Liver (tissue), 9 donors: Measurements from ENCODE around the gene ATP4B. TPM values are rescaled to one million over a fixed set of nuclear protein-coding genes. Genes with fewer than 3 reads are reported as not detected.

Source experiments
- DNase-seq: peaks from one replicate; pipeline ENCODE4 v3.0.0-alpha.2; 2017; ENCODE audit warnings: low spot score
- H3K27ac ChIP-seq, 2 donors: one replicate each; pipeline ENCODE4 v1.7.0; 2013; ENCODE audit warnings: inconsistent platforms in 2 of 2, low read length in 2 of 2, control low read depth in 1 of 2, low read depth in 1 of 2, mild to moderate bottlenecking in 1 of 2
- H3K27me3 ChIP-seq, 4 donors: one replicate each; pipeline versions ENCODE4 v1.6.1 to v1.7.0; 2013; ENCODE audit warnings: low read length in 3 of 4, inconsistent platforms in 1 of 4, mild to moderate bottlenecking in 1 of 4, moderate library complexity in 1 of 4; ENCODE audit not compliant: control insufficient read depth in 4 of 4, insufficient read depth in 4 of 4
- H3K36me3 ChIP-seq, 4 donors: one replicate each; pipeline versions ENCODE4 v1.6.1 to v1.7.0; 2013; ENCODE audit warnings: low read length in 3 of 4, mild to moderate bottlenecking in 3 of 4, low read depth in 1 of 4, moderate library complexity in 1 of 4; ENCODE audit not compliant: control insufficient read depth in 4 of 4, insufficient read depth in 3 of 4
- H3K4me1 ChIP-seq, 4 donors: one replicate each; pipeline versions ENCODE4 v1.6.1 to v1.7.0; 2013; ENCODE audit warnings: low read length in 3 of 4, mild to moderate bottlenecking in 3 of 4, moderate library complexity in 1 of 4; ENCODE audit not compliant: control insufficient read depth in 4 of 4, insufficient read depth in 4 of 4
- H3K4me3 ChIP-seq, 3 donors: one replicate each; pipeline versions ENCODE4 v1.6.1 to v1.7.0; 2013; ENCODE audit warnings: low read length in 3 of 3, control low read depth in 1 of 3, low read depth in 1 of 3, mild to moderate bottlenecking in 1 of 3
- H3K9ac ChIP-seq, 2 donors: one replicate each; pipeline ENCODE4 v1.7.0; 2013; ENCODE audit warnings: low read length in 2 of 2, mild to moderate bottlenecking in 2 of 2, moderate library complexity in 2 of 2, control low read depth in 1 of 2, low read depth in 1 of 2
- H3K9me3 ChIP-seq, 4 donors: one replicate each; pipeline versions ENCODE4 v1.6.1 to v1.7.0; 2013; ENCODE audit warnings: low read length in 3 of 4; ENCODE audit not compliant: control insufficient read depth in 4 of 4
- EGR1 ChIP-seq, 2 donors: IDR thresholded peaks; 2 replicates each; pipeline ENCODE4 v1.6.1; 2016 to 2018; ENCODE audit warnings: antibody characterized with exemption in 2 of 2, low read depth in 2 of 2
- FOXA1 ChIP-seq: IDR thresholded peaks from 2 replicates; pipeline ENCODE4 v1.6.1; 2016; ENCODE audit warnings: antibody characterized with exemption
- FOXA2 ChIP-seq: IDR thresholded peaks from 2 replicates; pipeline ENCODE4 v1.6.1; 2016; ENCODE audit warnings: antibody characterized with exemption
- GABPA ChIP-seq, 2 donors: IDR thresholded peaks in 1 of 2; conservative IDR thresholded peaks in 1 of 2; 2 replicates each; pipeline ENCODE4 v1.6.1; 2016; ENCODE audit warnings: antibody characterized with exemption in 2 of 2, mild to moderate bottlenecking in 1 of 2, moderate library complexity in 1 of 2
- HNF4A ChIP-seq, 2 donors: conservative IDR thresholded peaks; 2 replicates each; pipeline ENCODE4 v1.6.1; 2016; ENCODE audit warnings: antibody characterized with exemption in 2 of 2, mild to moderate bottlenecking in 2 of 2
- HNF4G ChIP-seq: IDR thresholded peaks from 2 replicates; pipeline ENCODE4 v1.6.1; 2016; ENCODE audit warnings: antibody characterized with exemption
- JUND ChIP-seq, 2 donors: IDR thresholded peaks; 2 replicates each; pipeline ENCODE4 v1.6.1; 2016; ENCODE audit warnings: antibody characterized with exemption in 2 of 2
- NR2F2 ChIP-seq: IDR thresholded peaks from 2 replicates; pipeline ENCODE4 v1.6.1; 2016; ENCODE audit warnings: antibody characterized with exemption
- RAD21 ChIP-seq, 2 donors: IDR thresholded peaks; 2 replicates each; pipeline ENCODE4 v1.6.1; 2016; ENCODE audit warnings: antibody characterized with exemption in 2 of 2, mild to moderate bottlenecking in 2 of 2
- RXRA ChIP-seq, 2 donors: IDR thresholded peaks; 2 replicates each; pipeline ENCODE4 v1.6.1; 2017 to 2018; ENCODE audit warnings: antibody characterized with exemption in 2 of 2, mild to moderate bottlenecking in 1 of 2
- SP1 ChIP-seq: IDR thresholded peaks from 2 replicates; pipeline ENCODE4 v1.6.1; 2018; ENCODE audit warnings: antibody characterized with exemption, mild to moderate bottlenecking
- TAF1 ChIP-seq: conservative IDR thresholded peaks from 2 replicates; pipeline ENCODE4 v1.6.1; 2016; ENCODE audit warnings: antibody characterized with exemption, mild to moderate bottlenecking
- YY1 ChIP-seq: IDR thresholded peaks from 2 replicates; pipeline ENCODE4 v1.6.1; 2016; ENCODE audit warnings: antibody characterized with exemption, mild to moderate bottlenecking
- WGBS: extraction: QIAGEN DNeasy Blood & Tissue Kit; methylation state at CpG from one replicate; pipeline ENCODE4 v1.1.7; 2013; 5-methylcytosine and 5-hydroxymethylcytosine counted together
- polyA plus RNA-seq, 2 donors: library from polyadenylated mRNA; stranded (reverse) in 1 of 2; unstranded in 1 of 2; fragments of 200-250 nt in 1 of 2; fragments of >200 nt in 1 of 2; fragmentation: Nextera tagmentation in 1 of 2; extraction: Ambion mirVana in 1 of 2; gene quantifications; one replicate each; pipeline versions ENCODE4 v1.2.1 to v1.2.3, GENCODE V29; 2013 to 2015
- total RNA-seq, 2 donors: library from RNA; depleted of rRNA; stranded (reverse); fragments of >200 nt; gene quantifications; one replicate each; pipeline ENCODE4 v1.2.3, GENCODE V29; 2014
- TF ChIP-seq, protein P1 (sequence below): IDR thresholded peaks from 2 replicates; pipeline ENCODE4 v1.6.1; 2016; ENCODE audit warnings: antibody characterized with exemption
- TF ChIP-seq, protein P2 (sequence below): IDR thresholded peaks from 2 replicates; pipeline ENCODE4 v1.6.1; 2016; ENCODE audit warnings: antibody characterized with exemption, mild to moderate bottlenecking
- TF ChIP-seq, protein P3 (sequence below): fragments of 150-350 bp; IDR thresholded peaks from 2 replicates; pipeline ENCODE4 v1.5.1; 2017; ENCODE audit warnings: improper control_type of control experiment, low read depth, low read length; ENCODE audit not compliant: missing input control
- TF ChIP-seq, protein P4 (sequence below): IDR thresholded peaks from 2 replicates; pipeline ENCODE4 v1.6.1; 2016; ENCODE audit warnings: antibody characterized with exemption
- TF ChIP-seq, protein P5 (sequence below): IDR thresholded peaks from 2 replicates; pipeline ENCODE4 v1.6.1; 2016; ENCODE audit warnings: antibody characterized with exemption
- donor health status: healthy.
- donor health status: healthy.
- donor health status: healthy.
- donor health status: healthy.
- donor health status: healthy.

The ATP4B gene
- total and polyA plus RNA-seq, 4 donors = not detected

DNA sequence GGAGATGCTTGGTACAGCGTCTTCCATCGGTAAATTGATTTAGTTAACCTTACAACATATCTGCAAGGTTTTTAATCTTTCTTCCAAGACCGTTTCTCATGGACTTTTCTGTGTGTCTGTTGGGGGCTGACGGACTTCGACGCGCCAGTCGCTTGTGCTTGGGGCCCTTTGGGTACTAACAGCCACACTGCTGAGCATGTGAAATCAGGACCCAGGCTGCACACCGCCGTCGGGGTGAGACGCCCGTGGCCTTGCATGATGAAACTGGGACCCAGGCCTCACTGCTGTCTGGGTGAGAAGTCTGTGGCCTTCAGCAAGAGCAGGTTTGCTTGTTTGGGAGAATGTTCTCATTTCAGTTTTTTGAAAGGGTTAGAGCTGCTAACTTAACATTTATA is 9.8 kb downstream of the ATP4B start:
- Histone ChIP-seq H3K27me3 (no peaks in the 10 kb centered on the region), H3K9ac (no peak overlapping the region), H3K27ac (no peak overlapping the region), H3K9me3 (no peaks in the 10 kb centered on the region), H3K36me3 (peaks cover 0 to 2% (median 0%) of the 10 kb centered on the region in 4 donors), H3K4me3 (no peak overlapping the region), H3K4me1 (peaks cover 16 to 28% (median 23%) of the 10 kb centered on the region in 4 donors)
- TF ChIP-seq NR2F2 (no peak), HNF4A (conservative IDR thresholded peaks at IDR 0.05) (no peak), JUND (IDR thresholded peaks at IDR 0.05) (no peak), TAF1 (no peak), RXRA (IDR thresholded peaks at IDR 0.05) (no peak), RAD21 (IDR thresholded peaks at IDR 0.05) (no peak)
- TF ChIP-seq, protein P1, sequence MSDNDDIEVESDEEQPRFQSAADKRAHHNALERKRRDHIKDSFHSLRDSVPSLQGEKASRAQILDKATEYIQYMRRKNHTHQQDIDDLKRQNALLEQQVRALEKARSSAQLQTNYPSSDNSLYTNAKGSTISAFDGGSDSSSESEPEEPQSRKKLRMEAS = no peak
- WGBS = 97% methylated on average over 13 of the region's 13 CpGs
- no peak for DNase-seq

DNA sequence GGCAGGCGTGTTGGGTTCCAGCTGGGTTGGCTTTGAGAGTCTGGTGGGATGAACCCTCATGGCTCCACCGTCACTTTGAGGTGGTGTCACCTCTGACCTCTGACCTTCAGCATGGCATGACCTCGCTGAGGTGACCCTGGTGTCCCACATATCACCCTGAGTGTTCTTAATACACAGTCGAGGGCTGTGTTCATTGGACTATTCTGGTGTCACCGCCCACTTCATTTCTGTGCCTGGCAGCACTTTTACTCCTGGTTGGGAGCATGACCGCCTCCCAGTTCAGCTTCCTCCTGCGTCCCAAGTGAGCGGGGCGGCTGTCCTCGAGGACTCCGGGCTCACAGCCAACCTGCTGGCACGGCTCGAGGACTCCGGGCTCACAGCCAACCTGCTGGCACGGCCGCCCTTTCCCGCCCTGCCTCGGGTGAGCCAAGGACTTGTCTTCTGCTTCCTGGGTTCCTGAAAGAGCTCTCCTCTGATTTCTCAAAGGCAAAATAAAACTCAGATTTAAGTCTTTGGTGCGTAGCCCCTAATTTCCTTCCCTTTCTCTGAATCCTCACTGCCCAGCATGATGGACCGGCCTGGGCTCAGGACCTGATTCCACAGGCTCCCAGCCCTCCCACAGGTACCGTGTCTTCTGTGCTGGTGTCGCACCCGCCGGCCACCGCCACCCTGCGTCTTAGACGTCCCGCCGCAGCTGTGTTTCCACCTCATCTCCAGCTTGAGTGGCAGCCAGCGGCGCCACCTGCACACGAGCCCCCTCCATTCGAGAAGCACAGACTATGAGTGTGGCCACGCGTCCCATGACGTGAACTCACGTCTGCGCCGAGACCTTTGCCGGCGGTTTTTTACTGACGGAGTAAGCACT is 10.4 kb downstream of the ATP4B start:
- peak overlapping the region in 1 of 2 donors; percentile 45 for H3K27ac ChIP-seq
- no peaks in the 10 kb centered on the region for H3K27me3 ChIP-seq
- no peak overlapping the region for H3K4me3 ChIP-seq
- no peak for DNase-seq
- no peak overlapping the region for H3K9ac ChIP-seq
- peaks cover 0 to 2% (median 0%) of the 10 kb centered on the region in 4 donors for H3K36me3 ChIP-seq
- no peaks in the 10 kb centered on the region for H3K9me3 ChIP-seq
- WGBS = 52% methylated on average over 42 of the region's 42 CpGs
- peak in 1 of 2 donors; percentile 52 for TF ChIP-seq GABPA (IDR thresholded peaks at IDR 0.05 in 1 of 2, conservative IDR thresholded peaks at IDR 0.05 in 1 of 2)
- peak; percentile 83 for TF ChIP-seq SP1
- TF ChIP-seq RAD21 (IDR thresholded peaks at IDR 0.05) = peak in 1 of 2 donors; percentile 43
- TF ChIP-seq, protein P2, sequence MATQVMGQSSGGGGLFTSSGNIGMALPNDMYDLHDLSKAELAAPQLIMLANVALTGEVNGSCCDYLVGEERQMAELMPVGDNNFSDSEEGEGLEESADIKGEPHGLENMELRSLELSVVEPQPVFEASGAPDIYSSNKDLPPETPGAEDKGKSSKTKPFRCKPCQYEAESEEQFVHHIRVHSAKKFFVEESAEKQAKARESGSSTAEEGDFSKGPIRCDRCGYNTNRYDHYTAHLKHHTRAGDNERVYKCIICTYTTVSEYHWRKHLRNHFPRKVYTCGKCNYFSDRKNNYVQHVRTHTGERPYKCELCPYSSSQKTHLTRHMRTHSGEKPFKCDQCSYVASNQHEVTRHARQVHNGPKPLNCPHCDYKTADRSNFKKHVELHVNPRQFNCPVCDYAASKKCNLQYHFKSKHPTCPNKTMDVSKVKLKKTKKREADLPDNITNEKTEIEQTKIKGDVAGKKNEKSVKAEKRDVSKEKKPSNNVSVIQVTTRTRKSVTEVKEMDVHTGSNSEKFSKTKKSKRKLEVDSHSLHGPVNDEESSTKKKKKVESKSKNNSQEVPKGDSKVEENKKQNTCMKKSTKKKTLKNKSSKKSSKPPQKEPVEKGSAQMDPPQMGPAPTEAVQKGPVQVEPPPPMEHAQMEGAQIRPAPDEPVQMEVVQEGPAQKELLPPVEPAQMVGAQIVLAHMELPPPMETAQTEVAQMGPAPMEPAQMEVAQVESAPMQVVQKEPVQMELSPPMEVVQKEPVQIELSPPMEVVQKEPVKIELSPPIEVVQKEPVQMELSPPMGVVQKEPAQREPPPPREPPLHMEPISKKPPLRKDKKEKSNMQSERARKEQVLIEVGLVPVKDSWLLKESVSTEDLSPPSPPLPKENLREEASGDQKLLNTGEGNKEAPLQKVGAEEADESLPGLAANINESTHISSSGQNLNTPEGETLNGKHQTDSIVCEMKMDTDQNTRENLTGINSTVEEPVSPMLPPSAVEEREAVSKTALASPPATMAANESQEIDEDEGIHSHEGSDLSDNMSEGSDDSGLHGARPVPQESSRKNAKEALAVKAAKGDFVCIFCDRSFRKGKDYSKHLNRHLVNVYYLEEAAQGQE = peak; percentile 38
- TF ChIP-seq, protein P1 = no peak
- TF ChIP-seq YY1 = no peak
- TF ChIP-seq, protein P3, sequence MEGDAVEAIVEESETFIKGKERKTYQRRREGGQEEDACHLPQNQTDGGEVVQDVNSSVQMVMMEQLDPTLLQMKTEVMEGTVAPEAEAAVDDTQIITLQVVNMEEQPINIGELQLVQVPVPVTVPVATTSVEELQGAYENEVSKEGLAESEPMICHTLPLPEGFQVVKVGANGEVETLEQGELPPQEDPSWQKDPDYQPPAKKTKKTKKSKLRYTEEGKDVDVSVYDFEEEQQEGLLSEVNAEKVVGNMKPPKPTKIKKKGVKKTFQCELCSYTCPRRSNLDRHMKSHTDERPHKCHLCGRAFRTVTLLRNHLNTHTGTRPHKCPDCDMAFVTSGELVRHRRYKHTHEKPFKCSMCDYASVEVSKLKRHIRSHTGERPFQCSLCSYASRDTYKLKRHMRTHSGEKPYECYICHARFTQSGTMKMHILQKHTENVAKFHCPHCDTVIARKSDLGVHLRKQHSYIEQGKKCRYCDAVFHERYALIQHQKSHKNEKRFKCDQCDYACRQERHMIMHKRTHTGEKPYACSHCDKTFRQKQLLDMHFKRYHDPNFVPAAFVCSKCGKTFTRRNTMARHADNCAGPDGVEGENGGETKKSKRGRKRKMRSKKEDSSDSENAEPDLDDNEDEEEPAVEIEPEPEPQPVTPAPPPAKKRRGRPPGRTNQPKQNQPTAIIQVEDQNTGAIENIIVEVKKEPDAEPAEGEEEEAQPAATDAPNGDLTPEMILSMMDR = no peak
- TF ChIP-seq, protein P4, sequence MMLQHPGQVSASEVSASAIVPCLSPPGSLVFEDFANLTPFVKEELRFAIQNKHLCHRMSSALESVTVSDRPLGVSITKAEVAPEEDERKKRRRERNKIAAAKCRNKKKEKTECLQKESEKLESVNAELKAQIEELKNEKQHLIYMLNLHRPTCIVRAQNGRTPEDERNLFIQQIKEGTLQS = no peak
- peak; percentile 22 for TF ChIP-seq FOXA2
- no peak for TF ChIP-seq TAF1
- TF ChIP-seq FOXA1 = no peak
- TF ChIP-seq EGR1 (IDR thresholded peaks at IDR 0.05; ENCODE audit: low read depth in 2 of 2) = no peak
- peak; percentile 79 to 80 for TF ChIP-seq HNF4A (conservative IDR thresholded peaks at IDR 0.05)
- peak; percentile 99 for TF ChIP-seq NR2F2
- TF ChIP-seq RXRA (IDR thresholded peaks at IDR 0.05) = peak; percentile 98
- TF ChIP-seq, protein P5, sequence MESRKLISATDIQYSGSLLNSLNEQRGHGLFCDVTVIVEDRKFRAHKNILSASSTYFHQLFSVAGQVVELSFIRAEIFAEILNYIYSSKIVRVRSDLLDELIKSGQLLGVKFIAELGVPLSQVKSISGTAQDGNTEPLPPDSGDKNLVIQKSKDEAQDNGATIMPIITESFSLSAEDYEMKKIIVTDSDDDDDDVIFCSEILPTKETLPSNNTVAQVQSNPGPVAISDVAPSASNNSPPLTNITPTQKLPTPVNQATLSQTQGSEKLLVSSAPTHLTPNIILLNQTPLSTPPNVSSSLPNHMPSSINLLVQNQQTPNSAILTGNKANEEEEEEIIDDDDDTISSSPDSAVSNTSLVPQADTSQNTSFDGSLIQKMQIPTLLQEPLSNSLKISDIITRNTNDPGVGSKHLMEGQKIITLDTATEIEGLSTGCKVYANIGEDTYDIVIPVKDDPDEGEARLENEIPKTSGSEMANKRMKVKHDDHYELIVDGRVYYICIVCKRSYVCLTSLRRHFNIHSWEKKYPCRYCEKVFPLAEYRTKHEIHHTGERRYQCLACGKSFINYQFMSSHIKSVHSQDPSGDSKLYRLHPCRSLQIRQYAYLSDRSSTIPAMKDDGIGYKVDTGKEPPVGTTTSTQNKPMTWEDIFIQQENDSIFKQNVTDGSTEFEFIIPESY = no peak
- no peak for TF ChIP-seq HNF4G
- peak in 1 of 2 donors; percentile 69 for TF ChIP-seq JUND (IDR thresholded peaks at IDR 0.05)
- H3K4me1 ChIP-seq = peaks cover 16 to 28% (median 23%) of the 10 kb centered on the region in 4 donors
